H1 (cell line): ENCODE results near the gene PPIA. TPM values are rescaled to one million over a fixed set of nuclear protein-coding genes. Genes with fewer than 3 reads are reported as not detected.

ENCODE experiments used
- CHD1 ChIP-seq: IDR thresholded peaks from 2 replicates; pipeline ENCODE4 v1.6.1; 2012; ENCODE audit warnings: low read depth, low read length, improper control_type of control experiment
- CHD7 ChIP-seq: fragments of 300-600 bp; sonication (generic); IDR thresholded peaks from 2 replicates; pipeline ENCODE4 v1.7.1; 2012; ENCODE audit warnings: low read length, moderate library complexity, mild to moderate bottlenecking, inconsistent platforms; ENCODE audit not compliant: insufficient replicate concordance
- HDAC2 ChIP-seq, 2 experiments: fragments of 300-600 bp in 1 of 2; sonication (generic) in 1 of 2; IDR thresholded peaks; 2 replicates each; pipeline ENCODE4 v1.6.1; 2011 to 2012; ENCODE audit warnings: low read depth in 2 of 2, low read length in 2 of 2, mild to moderate bottlenecking in 2 of 2, moderate library complexity in 2 of 2, borderline replicate concordance in 1 of 2, inconsistent platforms in 1 of 2
- NANOG ChIP-seq: IDR thresholded peaks from 2 replicates; pipeline ENCODE4 v1.6.1; 2011; ENCODE audit warnings: low read length, low read depth, mild to moderate bottlenecking, inconsistent platforms; ENCODE audit not compliant: insufficient read depth, poor library complexity, severe bottlenecking
- PHF8 ChIP-seq: fragments of 200-600 bp; sonication (generic); conservative IDR thresholded peaks from 2 replicates; pipeline ENCODE4 v1.7.1; 2012; ENCODE audit warnings: low read depth, mild to moderate bottlenecking, inconsistent platforms, low read length, moderate library complexity
- TBP ChIP-seq: IDR thresholded peaks from 2 replicates; pipeline ENCODE4 v1.6.1; 2011; ENCODE audit warnings: low read depth, low read length, improper control_type of control experiment
- polyA plus RNA-seq, 7 experiments: library from polyadenylated mRNA; depleted of rRNA in 3 of 7; stranded (reverse) in 5 of 7; unstranded in 2 of 7; fragments of >200 nt in 5 of 7; fragments of 200-250 nt in 2 of 7; gene quantifications; 1 replicate in 5 of 7; 2 replicates in 1 of 7; 4 replicates in 1 of 7; pipeline versions ENCODE4 v1.2.1 to v1.2.3, GENCODE V29; 2011 to 2013; ENCODE audit warnings: missing spikeins in 2 of 7, mixed read lengths in 2 of 7
- total RNA-seq: library from RNA; stranded (reverse); fragmentation: NEBNext Ultra II Directional; extraction: Animal tissue kit (Norgen Biotek cat#: 25700); gene quantifications from 2 replicates; pipeline ENCODE4 v1.2.1, GENCODE V29; 2021

Gene PPIA
- total and polyA plus RNA-seq, 2 of the 8 experiments (the other 6 are each of a cell fraction or from before 2014, with no cell fraction given) = 2,865 to 5,394 TPM

GRCh38 chr7:44805950-44806349, 9.5 kb downstream of the PPIA start (continued):
- TF ChIP-seq CHD7 (no peak), PHF8 (no peak), HDAC2 (IDR thresholded peaks at IDR 0.05; ENCODE audit: borderline replicate concordance in 1 of 2, low read depth in 2 of 2, low read length in 2 of 2) (no peak), CHD1 (no peak), TBP (no peak), NANOG (no peak)
